Measurements from ENCODE around the gene TOR4A.

TOR4A gene

DNA sequence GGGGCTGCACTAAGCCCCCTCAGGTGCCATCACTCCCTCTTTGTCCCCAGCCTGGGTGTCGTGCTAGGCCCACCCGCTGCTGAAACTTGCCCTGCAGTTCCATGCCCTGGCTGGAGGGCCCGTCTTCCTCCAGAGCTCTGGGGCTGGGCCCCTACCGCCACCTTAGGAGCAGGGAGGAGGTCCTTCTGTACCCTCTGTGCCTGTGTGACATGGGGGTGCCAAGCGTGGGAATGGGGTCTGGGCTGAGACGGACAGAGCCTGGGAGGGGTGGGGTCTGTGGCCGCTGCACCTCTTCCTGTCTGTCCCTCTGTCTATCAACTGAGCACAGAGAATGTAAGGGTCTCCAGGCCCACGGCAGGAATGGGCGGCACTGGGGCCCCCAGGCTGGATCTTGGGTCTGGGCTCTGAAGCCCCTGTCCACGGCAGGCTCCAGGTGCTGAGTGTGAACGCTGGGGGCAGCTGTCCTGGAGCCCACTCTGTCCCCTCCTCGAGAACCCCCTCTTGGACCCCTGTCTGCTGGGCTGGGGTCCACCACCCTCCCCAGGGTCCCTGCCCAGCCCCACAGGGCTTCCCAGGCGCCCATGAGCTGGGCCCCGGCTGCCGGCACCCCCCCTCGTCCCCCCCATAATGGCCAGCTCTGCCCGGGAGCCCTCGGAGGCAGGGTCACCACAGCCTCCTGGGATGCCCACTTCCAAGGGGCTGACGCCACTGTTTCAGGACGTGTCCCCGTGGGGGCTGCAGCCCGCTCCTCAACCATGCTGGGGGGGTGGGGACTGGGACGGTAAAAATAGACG lies 40.4 kb downstream of the TOR4A start:
- Histone ChIP-seq H3K36me3 (ENCODE audit: insufficient read depth, low read length) (no peaks in the 10 kb centered on the region), H3K9me3 (ENCODE audit: low read depth, low read length) (no peaks in the 10 kb centered on the region), H3K4me3 (no peak overlapping the region), H3K27ac (no peak overlapping the region), H3K9ac (ENCODE audit: insufficient read length) (no peak overlapping the region)
- no peak for DNase-seq (ENCODE audit: low read depth, low spot score)
- TF ChIP-seq POLR2AphosphoS5 (IDR thresholded peaks at IDR 0.05; ENCODE audit: borderline replicate concordance, low read depth, low read length) (no peak), EZH2 (IDR thresholded peaks at IDR 0.05) (no peak), FOXP2 (optimal IDR thresholded peaks at IDR 0.05; ENCODE audit: control extremely low read depth, extremely low read length, insufficient read depth) (no peak)

GRCh38 chr9:137318602-137319001 lies 41.1 kb downstream of the TOR4A start:
- no peak overlapping the region for H3K9ac ChIP-seq (ENCODE audit: insufficient read length)
- no peak overlapping the region for H3K27ac ChIP-seq
- no peak for DNase-seq (ENCODE audit: low read depth, low spot score)

DNA sequence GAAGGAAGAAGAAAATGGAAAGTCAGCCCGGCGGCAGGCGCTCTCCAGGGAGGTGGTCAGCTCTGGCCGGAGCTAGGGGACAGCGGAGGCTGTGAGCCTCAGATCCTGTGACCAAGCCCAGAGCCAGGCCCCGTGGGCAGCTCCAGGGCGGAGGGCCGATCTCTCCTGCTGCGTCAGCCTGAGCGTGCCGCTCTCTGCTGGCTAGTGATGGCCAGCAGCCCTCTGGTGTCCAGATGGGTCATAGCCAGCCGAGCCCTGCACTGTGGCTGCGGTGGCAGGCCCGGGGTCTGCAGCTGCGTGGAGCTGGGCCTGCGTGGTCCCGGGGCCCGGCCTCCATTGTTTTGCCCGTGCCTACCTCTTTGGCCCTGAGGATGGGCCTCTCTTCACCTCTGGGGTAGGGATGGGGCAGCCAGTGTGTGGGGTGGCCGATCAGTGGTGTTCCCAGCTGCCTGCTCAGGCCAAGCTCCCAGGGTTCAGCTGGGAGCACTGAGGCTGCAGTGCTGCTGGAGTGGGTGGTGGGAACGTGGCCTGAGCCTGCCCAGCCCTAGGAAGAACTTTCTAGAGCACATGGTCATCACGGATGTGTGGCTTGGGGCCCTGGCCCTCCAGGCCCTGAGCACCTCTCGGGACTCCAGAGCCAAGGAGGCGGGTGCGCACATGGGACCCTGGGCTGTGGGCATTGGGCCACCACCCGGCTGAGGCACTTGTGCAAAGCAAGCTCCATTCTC lies 41.6 kb downstream of the TOR4A start:
- TF ChIP-seq POLR2AphosphoS5 (IDR thresholded peaks at IDR 0.05; ENCODE audit: borderline replicate concordance, low read depth, low read length) = no peak
- no peak for TF ChIP-seq EZH2 (IDR thresholded peaks at IDR 0.05)
- TF ChIP-seq FOXP2 (optimal IDR thresholded peaks at IDR 0.05; ENCODE audit: control extremely low read depth, extremely low read length, insufficient read depth) = no peak
- no peak for DNase-seq (ENCODE audit: low read depth, low spot score)
- H3K27ac ChIP-seq = no peak overlapping the region
- no peaks in the 10 kb centered on the region for H3K36me3 ChIP-seq (ENCODE audit: insufficient read depth, low read length)
- no peak overlapping the region for H3K4me3 ChIP-seq
- no peak overlapping the region for H3K9ac ChIP-seq (ENCODE audit: insufficient read length)
- H3K9me3 ChIP-seq (ENCODE audit: low read depth, low read length) = no peaks in the 10 kb centered on the region

More at GRCh38 chr9:137318602-137319001, 41.1 kb downstream of the TOR4A start:
- Histone ChIP-seq H3K36me3 (ENCODE audit: insufficient read depth, low read length) (no peaks in the 10 kb centered on the region), H3K4me3 (no peak overlapping the region), H3K9me3 (ENCODE audit: low read depth, low read length) (no peaks in the 10 kb centered on the region)
- TF ChIP-seq EZH2 (IDR thresholded peaks at IDR 0.05) (no peak), POLR2AphosphoS5 (IDR thresholded peaks at IDR 0.05; ENCODE audit: borderline replicate concordance, low read depth, low read length) (no peak), FOXP2 (optimal IDR thresholded peaks at IDR 0.05; ENCODE audit: control extremely low read depth, extremely low read length, insufficient read depth) (no peak)

DNA sequence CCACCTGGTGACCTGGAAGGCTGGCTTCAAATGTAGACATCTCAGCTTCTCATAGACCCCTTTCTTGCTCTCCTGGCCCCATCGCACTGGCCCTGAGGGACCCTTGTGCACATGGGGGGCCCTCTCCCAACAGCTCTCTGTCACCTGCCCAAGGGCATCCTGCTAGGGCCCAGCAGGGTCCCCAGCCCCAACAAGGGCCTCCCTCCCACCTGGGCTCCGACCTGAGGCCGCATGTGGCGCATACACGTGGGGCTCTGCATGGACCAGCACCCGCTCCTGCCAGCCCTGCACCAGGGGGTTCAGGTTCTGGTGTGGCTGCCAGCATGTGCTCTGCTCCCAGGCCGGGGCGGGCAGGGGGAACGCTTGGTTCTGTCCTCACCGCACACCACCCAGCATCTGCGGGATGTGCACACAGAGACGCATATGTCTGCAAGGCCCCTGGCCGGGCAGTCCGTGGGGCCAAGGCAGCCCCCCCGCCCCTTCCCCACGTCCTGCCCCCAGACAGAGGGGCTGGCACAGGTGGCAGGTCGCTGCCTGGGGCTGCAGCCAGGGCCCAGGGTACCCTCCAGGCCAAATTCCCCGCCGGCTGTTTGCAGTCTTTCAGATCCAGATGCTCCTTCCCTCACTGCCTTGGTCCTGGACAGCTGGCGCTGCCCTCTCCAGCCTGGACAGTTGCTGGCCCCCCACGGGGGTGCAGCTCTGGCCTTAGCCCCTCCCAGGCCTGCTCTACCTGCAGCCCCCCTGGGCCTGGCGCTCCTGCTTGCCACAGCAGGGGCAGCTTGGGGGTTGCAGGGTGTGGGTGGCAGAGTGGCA lies 42.4 kb downstream of the TOR4A start:
- Histone ChIP-seq H3K4me3 (no peak overlapping the region), H3K9me3 (ENCODE audit: low read depth, low read length) (no peaks in the 10 kb centered on the region), H3K36me3 (ENCODE audit: insufficient read depth, low read length) (no peaks in the 10 kb centered on the region), H3K9ac (ENCODE audit: insufficient read length) (no peak overlapping the region), H3K27ac (no peak overlapping the region)
- TF ChIP-seq FOXP2 (optimal IDR thresholded peaks at IDR 0.05; ENCODE audit: control extremely low read depth, extremely low read length, insufficient read depth) = no peak
- TF ChIP-seq POLR2AphosphoS5 (IDR thresholded peaks at IDR 0.05; ENCODE audit: borderline replicate concordance, low read depth, low read length) = no peak
- no peak for TF ChIP-seq EZH2 (IDR thresholded peaks at IDR 0.05)
- DNase-seq (ENCODE audit: low read depth, low spot score) = no peak

DNA sequence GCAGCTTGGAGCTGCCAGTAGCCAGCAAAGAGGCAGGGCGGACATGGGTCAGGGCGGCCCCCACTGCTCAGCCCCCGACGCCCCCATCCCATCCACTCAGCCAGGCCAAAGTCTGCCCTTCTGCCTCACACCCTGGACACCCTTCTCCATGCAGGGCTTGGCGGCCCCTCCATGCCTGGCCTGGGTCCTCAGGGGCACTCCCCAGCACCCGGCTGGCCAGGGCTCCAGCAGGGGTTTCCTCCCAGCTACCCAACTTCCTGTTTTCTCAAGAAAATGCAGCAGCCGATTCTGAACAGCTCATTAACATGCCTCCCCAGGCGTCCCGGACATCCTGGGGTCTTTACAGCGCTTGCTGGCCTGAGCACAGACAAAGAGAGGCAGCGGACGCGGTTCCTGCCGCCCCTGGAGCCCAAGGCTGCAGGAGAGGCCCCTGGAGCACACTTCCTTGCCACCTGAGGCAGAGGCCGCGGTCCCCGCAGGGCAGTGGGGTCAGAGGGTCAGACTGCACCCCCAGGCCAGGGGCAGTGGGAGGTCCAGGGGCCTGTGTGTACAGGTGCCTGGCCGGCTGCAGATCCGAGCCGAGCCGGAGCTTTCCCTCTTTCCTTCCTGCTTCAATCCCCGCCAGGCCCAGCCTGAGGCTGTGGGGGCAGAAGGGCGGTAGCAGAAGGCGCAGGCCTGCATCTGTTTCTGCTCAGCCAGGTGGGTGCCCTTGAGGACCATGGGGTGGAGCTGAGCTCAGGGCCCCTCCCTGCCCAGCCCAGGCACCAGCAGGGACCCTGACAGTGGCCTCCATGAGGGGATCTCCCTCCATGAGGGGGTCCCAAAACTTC lies 43.2 kb downstream of the TOR4A start:
- Histone ChIP-seq H3K9me3 (ENCODE audit: low read depth, low read length) (no peaks in the 10 kb centered on the region), H3K4me3 (no peak overlapping the region), H3K36me3 (ENCODE audit: insufficient read depth, low read length) (no peaks in the 10 kb centered on the region), H3K27ac (no peak overlapping the region), H3K9ac (ENCODE audit: insufficient read length) (no peak overlapping the region)
- no peak for DNase-seq (ENCODE audit: low read depth, low spot score)
- no peak for TF ChIP-seq POLR2AphosphoS5 (IDR thresholded peaks at IDR 0.05; ENCODE audit: borderline replicate concordance, low read depth, low read length)
- no peak for TF ChIP-seq EZH2 (IDR thresholded peaks at IDR 0.05)

- DNase-seq (ENCODE audit: low read depth, low spot score) = no peak
- TF ChIP-seq FOXP2 (optimal IDR thresholded peaks at IDR 0.05; ENCODE audit: control extremely low read depth, extremely low read length, insufficient read depth) (no peak), POLR2AphosphoS5 (IDR thresholded peaks at IDR 0.05; ENCODE audit: borderline replicate concordance, low read depth, low read length) (no peak), EZH2 (IDR thresholded peaks at IDR 0.05) (no peak)
- no peaks in the 10 kb centered on the region for H3K36me3 ChIP-seq (ENCODE audit: insufficient read depth, low read length)
- no peak overlapping the region for H3K27ac ChIP-seq
- no peak overlapping the region for H3K4me3 ChIP-seq
- H3K9me3 ChIP-seq (ENCODE audit: low read depth, low read length) = no peaks in the 10 kb centered on the region
- no peak overlapping the region for H3K9ac ChIP-seq (ENCODE audit: insufficient read length)
Observed at GRCh38 chr9:137321726-137322361, 44.3 kb downstream of the TOR4A start.

DNA sequence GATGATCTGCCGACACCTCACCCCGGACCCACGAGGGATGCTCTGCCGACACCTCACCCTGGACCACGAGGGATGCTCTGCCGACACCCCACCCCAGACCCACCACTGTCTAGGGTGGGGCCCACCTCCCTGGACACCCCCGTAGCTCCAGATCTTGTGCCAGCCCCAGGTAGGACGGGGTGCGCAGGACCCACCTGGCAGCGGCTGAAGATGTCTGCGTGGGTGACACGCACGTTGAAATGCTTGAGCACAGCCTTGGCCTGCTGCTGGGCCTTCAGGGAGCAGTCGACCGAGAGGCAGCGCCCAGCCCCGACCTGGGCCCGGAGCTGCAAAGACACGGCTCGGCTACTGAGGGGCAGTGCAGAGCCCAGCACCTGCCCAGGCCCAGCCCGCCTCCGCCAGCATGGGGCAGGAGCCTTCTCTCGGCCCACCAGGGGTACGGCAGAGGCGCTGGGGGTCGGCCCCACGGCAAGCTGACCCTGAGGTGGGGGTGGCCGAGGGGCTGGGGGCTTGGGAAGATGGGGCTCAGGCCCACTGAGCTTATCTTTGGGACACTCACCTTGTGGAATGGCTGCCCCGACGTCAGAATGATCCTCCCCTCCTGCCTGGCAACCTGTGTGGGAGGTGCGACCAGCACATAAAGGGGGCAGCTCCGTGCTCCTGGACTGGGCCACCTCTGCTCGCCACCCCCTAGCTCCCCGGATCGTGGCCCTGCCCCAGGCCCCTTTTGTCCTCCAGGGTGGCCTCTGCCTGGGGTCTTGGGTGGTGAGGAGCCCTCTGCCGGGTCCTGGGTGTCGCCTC lies 46.2 kb downstream of the TOR4A start:
- H3K4me3 ChIP-seq = no peak overlapping the region
- H3K9me3 ChIP-seq (ENCODE audit: low read depth, low read length) = no peaks in the 10 kb centered on the region
- no peak overlapping the region for H3K27ac ChIP-seq
- TF ChIP-seq EZH2 (IDR thresholded peaks at IDR 0.05) = no peak
- H3K36me3 ChIP-seq (ENCODE audit: insufficient read depth, low read length) = no peaks in the 10 kb centered on the region
- H3K9ac ChIP-seq (ENCODE audit: insufficient read length) = no peak overlapping the region
- no peak for DNase-seq (ENCODE audit: low read depth, low spot score)

All from SK-N-MC (cell line).